ENCODE data around the gene EXTL2.

DNA sequence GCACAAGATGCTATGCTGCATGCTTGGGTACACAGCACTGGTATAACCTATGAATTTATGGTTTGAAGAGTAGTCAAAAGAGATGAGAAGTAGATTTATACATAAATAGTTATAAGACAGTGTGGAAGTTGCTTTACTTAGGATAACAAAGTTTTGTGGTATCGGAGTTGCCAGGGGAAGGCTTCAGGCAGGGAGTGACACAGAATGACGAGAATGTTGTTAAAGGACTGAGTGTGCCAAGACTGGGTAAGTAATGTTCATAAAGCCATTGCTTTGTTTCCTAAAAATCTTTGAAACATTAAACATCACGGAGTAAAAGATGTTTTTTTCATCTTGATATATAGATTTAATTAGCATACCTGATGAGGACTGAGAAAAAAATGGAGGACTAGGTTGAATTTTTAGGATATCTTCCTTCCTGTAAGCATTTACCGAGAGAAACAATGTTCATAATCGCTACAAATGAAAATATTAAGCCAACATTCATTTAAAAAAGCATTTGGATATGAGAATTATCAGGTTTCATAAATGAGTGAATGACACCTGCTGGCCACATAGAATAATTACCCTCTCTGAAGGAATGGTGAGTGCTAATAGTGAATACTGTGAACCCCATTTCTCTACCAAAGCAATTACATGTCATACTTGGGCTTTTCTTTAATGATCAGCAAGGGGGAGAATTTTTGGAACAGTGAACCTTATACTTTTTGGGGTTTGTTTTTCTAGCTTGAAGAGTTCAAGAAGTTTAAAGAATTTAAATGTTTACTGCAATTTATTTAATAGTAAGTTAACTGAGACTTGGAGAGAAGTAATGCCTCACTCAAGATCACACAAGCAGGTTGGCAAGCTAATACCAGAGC, 28.4 kb downstream of the EXTL2 start:
- no peak for TF ChIP-seq POLR2A (IDR thresholded peaks at IDR 0.05; ENCODE audit: low read depth, low read length)
- no peak for TF ChIP-seq POLR2AphosphoS5 (IDR thresholded peaks at IDR 0.05; ENCODE audit: low read depth, low read length)
- no peak for TF ChIP-seq TAF1 (IDR thresholded peaks at IDR 0.05; ENCODE audit: borderline replicate concordance, low read depth, low read length)

Measured in GM12892 (cell line).